ENCODE data around the gene PIP4K2C. TPM values are rescaled to one million over a fixed set of nuclear protein-coding genes. Genes with fewer than 3 reads are reported as not detected.
"Not testable (repeated sequence)": the region's sequence is repeated elsewhere in the genome, so short reads cannot be mapped to it uniquely, and the experiment has no call there.

The PIP4K2C gene
- total and polyA plus RNA-seq, 7 experiments from 2014 or later = 18.5 to 29.7 (median 21.9) TPM

- H3K9me3 Mint-ChIP-seq = no peaks in the 10 kb centered on the region
- H3K4me1 Mint-ChIP-seq = peaks cover 0 to 14% (median 12%) of the 10 kb centered on the region in 7 donors
- H3K27me3 Mint-ChIP-seq = peaks cover 0 to 14% (median 4%) of the 10 kb centered on the region in 5 donors
- Histone ChIP-seq H3K36me3 (ENCODE audit: control insufficient read depth in 2 of 3, insufficient read depth in 3 of 3, low read length in 3 of 3) (no peaks in the 10 kb centered on the region), H3K27ac (ENCODE audit: low read depth, low read length) (no peak overlapping the region), H3K4me1 (ENCODE audit: control insufficient read depth in 2 of 2, insufficient read depth in 2 of 2, low read length in 2 of 2) (peaks cover 0 to 3% of the 10 kb centered on the region in 2 donors), H3K27me3 (ENCODE audit: control insufficient read depth in 2 of 2, insufficient read depth in 2 of 2, low read length in 2 of 2) (no peaks in the 10 kb centered on the region), H3K9me3 (ENCODE audit: control insufficient read depth in 2 of 3, low read length in 3 of 3) (no peaks in the 10 kb centered on the region), H3K4me3 (ENCODE audit: low read length) (no peak overlapping the region)
- intact Hi-C loops (cut with micrococcal nuclease) = no loop called here
- ATAC-seq (no peak), DNase-seq (no peak)
- no peaks in the 10 kb centered on the region for H3K36me3 Mint-ChIP-seq
- H3K27ac Mint-ChIP-seq = no peak overlapping the region
- H3K4me3 Mint-ChIP-seq = no peak overlapping the region
- ChIA-PET POLR2A (no interaction called here), CTCF (no interaction called here)
Measured at GRCh38 chr12:57554897-57555296, 36.1 kb upstream of the PIP4K2C start.

GRCh38 chr12:57558864-57559263 is 32.1 kb upstream of the PIP4K2C start:
- Histone ChIP-seq H3K27me3 (ENCODE audit: control insufficient read depth in 2 of 2, insufficient read depth in 2 of 2, low read length in 2 of 2) (no peaks in the 10 kb centered on the region), H3K36me3 (ENCODE audit: control insufficient read depth in 2 of 3, insufficient read depth in 3 of 3, low read length in 3 of 3) (no peaks in the 10 kb centered on the region), H3K27ac (ENCODE audit: low read depth, low read length) (no peak overlapping the region), H3K9me3 (ENCODE audit: control insufficient read depth in 2 of 3, low read length in 3 of 3) (no peaks in the 10 kb centered on the region), H3K4me3 (ENCODE audit: low read length) (no peak overlapping the region), H3K4me1 (ENCODE audit: control insufficient read depth in 2 of 2, insufficient read depth in 2 of 2, low read length in 2 of 2) (no peaks in the 10 kb centered on the region)
- intact Hi-C loops (cut with micrococcal nuclease) = no loop called here
- H3K27ac Mint-ChIP-seq = no peak overlapping the region
- H3K36me3 Mint-ChIP-seq = peaks cover 0 to under 1% (median 0%) of the 10 kb centered on the region in 5 donors
- H3K9me3 Mint-ChIP-seq = no peaks in the 10 kb centered on the region
- H3K27me3 Mint-ChIP-seq = peaks cover 0 to 22% (median 4%) of the 10 kb centered on the region in 5 donors
- ATAC-seq (no peak), DNase-seq (no peak)
- ChIA-PET POLR2A (interaction anchor here (0.9 kb wide), 1 partner anchor 39 kb away, joined by 3 read pairs; no protein-coding TSS in a partner anchor), CTCF (no interaction called here)
- no peak overlapping the region for H3K4me3 Mint-ChIP-seq
- peaks cover 0 to 7% (median 0%) of the 10 kb centered on the region in 7 donors for H3K4me1 Mint-ChIP-seq

GRCh38 chr12:57560516-57560915 is 30.5 kb upstream of the PIP4K2C start:
- Mint-ChIP-seq H3K9me3 (no peaks in the 10 kb centered on the region), H3K27me3 (peaks cover 0 to 19% (median 4%) of the 10 kb centered on the region in 5 donors), H3K27ac (no peak overlapping the region), H3K36me3 (peaks cover 0 to 5% (median 0%) of the 10 kb centered on the region in 5 donors), H3K4me1 (peaks cover 0 to 7% (median 0%) of the 10 kb centered on the region in 7 donors), H3K4me3 (no peak overlapping the region)
- ATAC-seq (no peak), DNase-seq (no peak)
- Histone ChIP-seq H3K27me3 (ENCODE audit: control insufficient read depth in 2 of 2, insufficient read depth in 2 of 2, low read length in 2 of 2) (no peaks in the 10 kb centered on the region), H3K36me3 (ENCODE audit: control insufficient read depth in 2 of 3, insufficient read depth in 3 of 3, low read length in 3 of 3) (no peaks in the 10 kb centered on the region), H3K4me1 (ENCODE audit: control insufficient read depth in 2 of 2, insufficient read depth in 2 of 2, low read length in 2 of 2) (no peaks in the 10 kb centered on the region), H3K4me3 (ENCODE audit: low read length) (no peak overlapping the region), H3K27ac (ENCODE audit: low read depth, low read length) (no peak overlapping the region), H3K9me3 (ENCODE audit: control insufficient read depth in 2 of 3, low read length in 3 of 3) (no peaks in the 10 kb centered on the region)
- ChIA-PET CTCF (no interaction called here), POLR2A (no interaction called here)
- intact Hi-C loops (cut with micrococcal nuclease) = no loop called here

GRCh38 chr12:57561117-57561516 is 29.9 kb upstream of the PIP4K2C start:
- not testable (repeated sequence) for H3K4me1 Mint-ChIP-seq; H3K27me3 ChIP-seq (ENCODE audit: control insufficient read depth in 2 of 2, insufficient read depth in 2 of 2, low read length in 2 of 2)

GRCh38 chr12:57563358-57563757 is 27.6 kb upstream of the PIP4K2C start:
- CTCF ChIA-PET = no interaction called here
- no peaks in the 10 kb centered on the region for H3K36me3 ChIP-seq (ENCODE audit: control insufficient read depth in 2 of 3, insufficient read depth in 3 of 3, low read length in 3 of 3)
- ATAC-seq (no peak), DNase-seq (no peak)
- Mint-ChIP-seq H3K36me3 (peaks cover 0 to 5% (median 0%) of the 10 kb centered on the region in 5 donors), H3K27me3 (peaks cover 0 to 19% (median 4%) of the 10 kb centered on the region in 5 donors), H3K4me3 (no peak overlapping the region), H3K27ac (no peak overlapping the region), H3K4me1 (peaks cover 0 to 7% (median 0%) of the 10 kb centered on the region in 7 donors), H3K9me3 (no peaks in the 10 kb centered on the region)
- intact Hi-C loops (cut with micrococcal nuclease) = no loop called here
- H3K27me3 ChIP-seq (ENCODE audit: control insufficient read depth in 2 of 2, insufficient read depth in 2 of 2, low read length in 2 of 2) = no peaks in the 10 kb centered on the region
- POLR2A ChIA-PET = interaction anchor here (0.6 kb wide), 1 partner anchor 451 kb away, joined by 3 read pairs; no protein-coding TSS in a partner anchor
- no peak overlapping the region for H3K4me3 ChIP-seq (ENCODE audit: low read length)
- no peaks in the 10 kb centered on the region for H3K4me1 ChIP-seq (ENCODE audit: control insufficient read depth in 2 of 2, insufficient read depth in 2 of 2, low read length in 2 of 2)
- H3K9me3 ChIP-seq (ENCODE audit: control insufficient read depth in 2 of 3, low read length in 3 of 3) = no peaks in the 10 kb centered on the region
- H3K27ac ChIP-seq (ENCODE audit: low read depth, low read length) = no peak overlapping the region

More at GRCh38 chr12:57561117-57561516, 29.9 kb upstream of the PIP4K2C start:
- H3K4me3 ChIP-seq (ENCODE audit: low read length); H3K36me3 ChIP-seq (ENCODE audit: control insufficient read depth in 2 of 3, insufficient read depth in 3 of 3, low read length in 3 of 3); ATAC-seq; intact Hi-C loops (cut with micrococcal nuclease); H3K27ac ChIP-seq (ENCODE audit: low read depth, low read length); H3K4me3 Mint-ChIP-seq; POLR2A ChIA-PET; H3K27ac Mint-ChIP-seq; H3K9me3 ChIP-seq (ENCODE audit: control insufficient read depth in 2 of 3, low read length in 3 of 3); H3K36me3 Mint-ChIP-seq; H3K4me1 ChIP-seq (ENCODE audit: control insufficient read depth in 2 of 2, insufficient read depth in 2 of 2, low read length in 2 of 2); CTCF ChIA-PET; H3K9me3 Mint-ChIP-seq; DNase-seq: not testable (repeated sequence)
- peaks cover 0 to 19% (median 4%) of the 10 kb centered on the region in 5 donors for H3K27me3 Mint-ChIP-seq

GRCh38 chr12:57564178-57564740 is 26.7 kb upstream of the PIP4K2C start:
- H3K27me3 ChIP-seq (ENCODE audit: control insufficient read depth in 2 of 2, insufficient read depth in 2 of 2, low read length in 2 of 2) = no peaks in the 10 kb centered on the region
- ATAC-seq = no peak
- ChIA-PET CTCF (interaction anchor here (0.6 kb wide), 1 partner anchor 21 kb away, joined by 7 read pairs; no protein-coding TSS in a partner anchor), POLR2A (no interaction called here)
- H3K27ac Mint-ChIP-seq = no peak overlapping the region
- DNase-seq = no peak
- peaks cover 0 to 5% (median 5%) of the 10 kb centered on the region in 5 donors for H3K36me3 Mint-ChIP-seq
- H3K27me3 Mint-ChIP-seq = peaks cover 0 to 19% (median 4%) of the 10 kb centered on the region in 5 donors
- no peak overlapping the region for H3K27ac ChIP-seq (ENCODE audit: low read depth, low read length)
- intact Hi-C loops (cut with micrococcal nuclease) = no loop called here
- no peaks in the 10 kb centered on the region for H3K9me3 ChIP-seq (ENCODE audit: control insufficient read depth in 2 of 3, low read length in 3 of 3)
- H3K4me3 Mint-ChIP-seq = no peak overlapping the region
- no peaks in the 10 kb centered on the region for H3K36me3 ChIP-seq (ENCODE audit: control insufficient read depth in 2 of 3, insufficient read depth in 3 of 3, low read length in 3 of 3)
- H3K4me1 ChIP-seq (ENCODE audit: control insufficient read depth in 2 of 2, insufficient read depth in 2 of 2, low read length in 2 of 2) = no peaks in the 10 kb centered on the region
- H3K9me3 Mint-ChIP-seq = no peaks in the 10 kb centered on the region
- no peak overlapping the region for H3K4me3 ChIP-seq (ENCODE audit: low read length)
- H3K4me1 Mint-ChIP-seq = peaks cover 0 to 7% (median 0%) of the 10 kb centered on the region in 7 donors

- Histone ChIP-seq H3K27ac (ENCODE audit: low read depth, low read length) (no peak overlapping the region), H3K4me1 (ENCODE audit: control insufficient read depth in 2 of 2, insufficient read depth in 2 of 2, low read length in 2 of 2) (no peaks in the 10 kb centered on the region), H3K27me3 (ENCODE audit: control insufficient read depth in 2 of 2, insufficient read depth in 2 of 2, low read length in 2 of 2) (no peaks in the 10 kb centered on the region), H3K36me3 (ENCODE audit: control insufficient read depth in 2 of 3, insufficient read depth in 3 of 3, low read length in 3 of 3) (no peaks in the 10 kb centered on the region), H3K9me3 (ENCODE audit: control insufficient read depth in 2 of 3, low read length in 3 of 3) (no peaks in the 10 kb centered on the region), H3K4me3 (ENCODE audit: low read length) (no peak overlapping the region)
- peaks cover 0 to 15% (median 4%) of the 10 kb centered on the region in 5 donors for H3K36me3 Mint-ChIP-seq
- no peak for DNase-seq
- H3K4me3 Mint-ChIP-seq = no peak overlapping the region
- H3K27me3 Mint-ChIP-seq = peaks cover 0 to 7% (median 0%) of the 10 kb centered on the region in 5 donors
- no peak for ATAC-seq
- H3K9me3 Mint-ChIP-seq = peaks cover 0 to 2% (median 0%) of the 10 kb centered on the region in 11 donors
- POLR2A ChIA-PET = no interaction called here
- no peaks in the 10 kb centered on the region for H3K4me1 Mint-ChIP-seq
- CTCF ChIA-PET = interaction anchor here (0.7 to 1.2 kb wide), 3 partner anchors 14 to 104 kb away, joined by 3 to 4 read pairs (median 4); partner anchors contain the start of gene B4GALNT1
- intact Hi-C loops (cut with micrococcal nuclease) = no loop called here
- no peak overlapping the region for H3K27ac Mint-ChIP-seq
Measured at GRCh38 chr12:57568838-57569237, 22.2 kb upstream of the PIP4K2C start.
